Muscle of leg (tissue), 11 donors: ENCODE results near the gene CREBBP. TPM values are rescaled to one million over a fixed set of nuclear protein-coding genes. Genes with fewer than 3 reads are reported as not detected.

ENCODE experiments used
- DNase-seq: peaks from one replicate; pipeline ENCODE4 v3.0.0; 2013
- H3K27ac ChIP-seq: one replicate; pipeline ENCODE4 v1.5.1; 2013; ENCODE audit warnings: mild to moderate bottlenecking, low read length, control low read depth
- H3K27me3 ChIP-seq: one replicate; pipeline ENCODE4 v1.6.1; 2013; ENCODE audit warnings: low read length; ENCODE audit not compliant: control insufficient read depth, insufficient read depth
- H3K36me3 ChIP-seq: one replicate; pipeline ENCODE4 v1.6.1; 2013; ENCODE audit warnings: low read length; ENCODE audit not compliant: control insufficient read depth, insufficient read depth
- H3K4me1 ChIP-seq: one replicate; pipeline ENCODE4 v1.6.1; 2013; ENCODE audit warnings: low read length; ENCODE audit not compliant: control insufficient read depth, insufficient read depth
- H3K4me3 ChIP-seq: one replicate; pipeline ENCODE4 v1.5.1; 2013; ENCODE audit warnings: low read length, control low read depth
- H3K9me3 ChIP-seq: replicated peaks from 2 replicates; pipeline ENCODE4 v1.6.1; 2013; ENCODE audit warnings: low read depth, low read length; ENCODE audit not compliant: control insufficient read depth
- WGBS: methylation state at CpG from one replicate; pipeline ENCODE4 v1.1.5; 2013; ENCODE audit warnings: missing lambda C conversion rate; ENCODE audit not compliant: insufficient coverage; 5-methylcytosine and 5-hydroxymethylcytosine counted together
- polyA plus RNA-seq, 8 donors: library from polyadenylated mRNA; unstranded; fragments of 120-200 nt; gene quantifications; one replicate each; pipeline versions ENCODE4 v1.2.1 to v1.2.3, GENCODE V29; 2013; ENCODE audit warnings: inconsistent platforms in 1 of 8, low replicate concordance in 1 of 8; ENCODE audit not compliant: insufficient read length in 8 of 8, insufficient read depth in 1 of 8
- total RNA-seq: library from RNA; stranded (reverse); fragments of 120-200 nt; gene quantifications from one replicate; pipeline ENCODE4 v1.2.4, GENCODE V29; 2013

Gene CREBBP
- total and polyA plus RNA-seq, 9 donors: 26.4 to 54.2 (median 44.8) TPM

- no peaks in the 10 kb centered on the region for H3K9me3 ChIP-seq
- peaks cover 6% of the 10 kb centered on the region for H3K36me3 ChIP-seq
- DNase-seq: no peak
- H3K27ac ChIP-seq: no peak overlapping the region
- no peaks in the 10 kb centered on the region for H3K27me3 ChIP-seq
- WGBS: 90% methylated on average over 3 of the region's 3 CpGs
- no peak overlapping the region for H3K4me3 ChIP-seq
- peaks cover 14% of the 10 kb centered on the region for H3K4me1 ChIP-seq
Measured at GRCh38 chr16:3882531-3882930, 2.0 kb upstream of the CREBBP start.

DNA sequence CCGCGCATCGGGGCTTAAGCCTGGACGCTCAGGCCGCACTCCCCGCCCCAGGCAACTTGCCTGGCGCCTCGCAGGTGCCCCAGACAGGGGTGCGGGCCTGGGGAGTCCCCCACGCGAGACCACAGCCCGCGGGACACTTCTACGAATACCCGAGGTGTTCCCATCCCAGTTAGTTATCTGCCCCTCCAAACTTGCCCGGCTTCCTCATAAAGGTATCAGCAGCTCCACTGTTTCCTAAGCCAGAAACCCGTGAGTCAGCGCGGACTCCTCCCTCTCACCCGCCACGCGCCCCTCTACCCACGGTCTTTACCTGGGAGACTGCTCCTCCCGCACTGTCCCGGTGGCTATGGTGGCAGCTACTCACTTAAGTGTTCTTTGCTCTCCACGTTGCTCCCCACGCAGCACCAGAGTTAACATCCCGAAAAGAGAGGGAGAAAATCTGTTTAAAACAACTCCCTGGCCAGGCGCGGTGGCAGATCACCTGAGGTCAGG, 1.0 kb upstream of the CREBBP start:
- H3K9me3 ChIP-seq: no peaks in the 10 kb centered on the region
- WGBS: 47% methylated on average over 23 of the region's 30 CpGs
- H3K27me3 ChIP-seq: no peaks in the 10 kb centered on the region
- peaks cover 8% of the 10 kb centered on the region for H3K36me3 ChIP-seq
- peak overlapping the region; percentile 64 for H3K4me3 ChIP-seq
- no peak for DNase-seq
- peaks cover 23% of the 10 kb centered on the region for H3K4me1 ChIP-seq
- H3K27ac ChIP-seq: no peak overlapping the region

DNA sequence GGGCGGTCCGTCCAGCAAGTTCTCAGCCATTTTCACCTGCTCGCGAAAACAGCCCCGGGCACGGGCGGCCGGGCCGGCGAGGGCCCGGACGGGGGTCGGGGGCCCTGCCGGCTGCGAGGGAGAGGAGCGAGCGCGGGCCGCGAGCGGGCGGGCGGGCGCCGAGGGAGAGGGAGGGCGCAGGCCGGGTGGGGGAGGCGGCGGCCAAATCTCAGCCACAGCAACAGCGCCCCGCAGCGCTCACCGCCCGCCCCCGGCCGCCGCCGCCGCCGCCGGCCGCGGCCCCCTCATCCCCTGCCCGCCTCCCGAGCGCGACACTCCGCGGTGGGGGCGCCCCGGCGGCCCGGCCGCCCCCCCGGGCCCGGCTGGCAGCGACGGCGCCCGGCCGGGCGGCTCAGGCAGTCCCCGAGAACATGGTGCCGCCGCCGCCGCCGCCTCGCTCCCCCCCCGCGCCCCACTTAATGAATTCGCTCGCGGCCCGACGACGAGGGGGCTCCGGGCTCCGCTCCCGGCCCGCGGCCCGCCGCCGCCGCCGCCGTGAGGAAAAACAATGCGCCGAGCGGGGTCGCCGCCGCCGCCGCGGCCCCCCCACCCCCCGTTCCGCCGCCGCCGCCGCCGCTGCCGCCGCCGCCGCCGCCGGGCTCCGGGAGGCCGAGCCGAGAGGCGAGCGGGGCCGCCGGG, 487 bp downstream of the CREBBP start:
- H3K9me3 ChIP-seq: no peaks in the 10 kb centered on the region
- peaks cover 30% of the 10 kb centered on the region for H3K4me1 ChIP-seq
- peak overlapping the region; percentile 71 for H3K4me3 ChIP-seq
- WGBS: under 1% methylated on average over 107 of the region's 117 CpGs
- no peak overlapping the region for H3K27ac ChIP-seq
- peak; percentile 88 for DNase-seq
- no peaks in the 10 kb centered on the region for H3K27me3 ChIP-seq
- H3K36me3 ChIP-seq: peaks cover 8% of the 10 kb centered on the region

GRCh38 chr16:3879258-3879886, 1.1 kb downstream of the CREBBP start:
- Histone ChIP-seq H3K4me3 (peak overlapping the region; percentile 71), H3K27me3 (no peaks in the 10 kb centered on the region), H3K36me3 (peaks cover 8% of the 10 kb centered on the region), H3K4me1 (peaks cover 33% of the 10 kb centered on the region), H3K27ac (no peak overlapping the region), H3K9me3 (no peaks in the 10 kb centered on the region)
- DNase-seq: no peak
- WGBS: under 1% methylated on average over 42 of the region's 50 CpGs

DNA sequence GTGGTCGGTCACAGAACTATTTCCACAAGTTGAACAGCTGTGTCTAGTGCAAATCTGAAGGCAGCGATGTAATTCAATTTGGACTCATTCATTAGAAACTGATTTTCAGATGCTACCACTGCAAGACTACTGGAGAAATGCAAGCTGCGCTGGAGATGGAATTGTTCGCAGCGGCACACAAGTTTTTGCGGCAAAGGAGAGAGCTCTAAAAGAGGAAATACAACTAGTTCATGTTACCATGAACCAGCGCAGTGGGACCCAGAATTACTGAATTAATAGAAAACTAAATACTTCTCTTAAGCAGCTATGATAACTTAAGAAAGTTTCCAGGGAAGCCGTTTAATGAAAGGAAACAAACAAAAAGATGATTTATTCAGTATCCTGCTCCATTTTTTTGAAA, 1.9 kb downstream of the CREBBP start:
- Histone ChIP-seq H3K4me3 (peak overlapping the region; percentile 71), H3K36me3 (peaks cover 8% of the 10 kb centered on the region), H3K27ac (no peak overlapping the region), H3K27me3 (no peaks in the 10 kb centered on the region), H3K4me1 (peaks cover 41% of the 10 kb centered on the region), H3K9me3 (no peaks in the 10 kb centered on the region)
- DNase-seq: peak; percentile 52
- WGBS: 23% methylated on average over 2 of the region's 8 CpGs

DNA sequence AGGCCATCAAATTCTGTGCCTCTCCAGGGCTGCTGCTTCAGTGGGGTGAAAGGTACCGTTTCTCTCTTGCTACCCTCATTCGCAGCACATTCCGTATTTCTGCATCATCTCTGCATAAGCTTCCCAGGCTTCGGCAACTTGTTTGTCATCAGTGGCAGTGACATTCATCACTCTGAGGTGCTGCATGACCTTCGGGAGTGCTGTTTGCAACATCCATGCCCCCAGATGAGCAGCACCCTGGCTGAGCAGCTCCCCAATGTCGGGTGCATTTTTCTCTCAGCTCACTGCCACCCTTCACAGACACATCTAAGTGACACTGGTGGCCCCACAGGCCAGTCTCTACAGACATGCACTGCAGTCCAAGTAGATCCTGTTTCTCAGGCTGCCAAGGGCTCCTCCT, 3.8 kb downstream of the CREBBP start:
- DNase-seq: no peak
- Histone ChIP-seq H3K27ac (no peak overlapping the region), H3K36me3 (peaks cover 8% of the 10 kb centered on the region), H3K4me3 (no peak overlapping the region), H3K27me3 (no peaks in the 10 kb centered on the region), H3K9me3 (no peaks in the 10 kb centered on the region), H3K4me1 (peaks cover 52% of the 10 kb centered on the region)
- WGBS: 59% methylated on average over 4 of the region's 6 CpGs

DNA sequence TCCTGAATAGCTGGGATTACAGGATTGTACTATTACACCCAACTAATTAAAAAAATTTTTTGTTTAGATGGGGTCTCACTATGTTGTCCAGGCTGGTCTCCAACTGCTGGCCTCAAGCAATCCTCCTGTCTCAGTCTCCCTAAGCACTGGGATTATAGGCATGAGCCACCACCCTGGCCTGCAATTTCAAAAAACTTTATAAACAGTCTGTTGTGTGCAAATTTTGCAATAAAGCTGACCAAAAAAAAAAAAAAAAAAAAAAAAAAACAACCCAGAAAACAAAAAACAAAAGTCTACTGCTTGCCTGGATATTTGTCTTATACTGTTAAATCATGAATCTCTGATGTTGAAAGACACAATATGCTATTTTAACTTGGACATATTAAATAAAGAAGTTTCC, 4.4 kb downstream of the CREBBP start:
- no peak overlapping the region for H3K27ac ChIP-seq
- H3K27me3 ChIP-seq: no peaks in the 10 kb centered on the region
- H3K9me3 ChIP-seq: no peaks in the 10 kb centered on the region
- H3K4me3 ChIP-seq: no peak overlapping the region
- peaks cover 49% of the 10 kb centered on the region for H3K4me1 ChIP-seq
- DNase-seq: no peak
- H3K36me3 ChIP-seq: peaks cover 8% of the 10 kb centered on the region

DNA sequence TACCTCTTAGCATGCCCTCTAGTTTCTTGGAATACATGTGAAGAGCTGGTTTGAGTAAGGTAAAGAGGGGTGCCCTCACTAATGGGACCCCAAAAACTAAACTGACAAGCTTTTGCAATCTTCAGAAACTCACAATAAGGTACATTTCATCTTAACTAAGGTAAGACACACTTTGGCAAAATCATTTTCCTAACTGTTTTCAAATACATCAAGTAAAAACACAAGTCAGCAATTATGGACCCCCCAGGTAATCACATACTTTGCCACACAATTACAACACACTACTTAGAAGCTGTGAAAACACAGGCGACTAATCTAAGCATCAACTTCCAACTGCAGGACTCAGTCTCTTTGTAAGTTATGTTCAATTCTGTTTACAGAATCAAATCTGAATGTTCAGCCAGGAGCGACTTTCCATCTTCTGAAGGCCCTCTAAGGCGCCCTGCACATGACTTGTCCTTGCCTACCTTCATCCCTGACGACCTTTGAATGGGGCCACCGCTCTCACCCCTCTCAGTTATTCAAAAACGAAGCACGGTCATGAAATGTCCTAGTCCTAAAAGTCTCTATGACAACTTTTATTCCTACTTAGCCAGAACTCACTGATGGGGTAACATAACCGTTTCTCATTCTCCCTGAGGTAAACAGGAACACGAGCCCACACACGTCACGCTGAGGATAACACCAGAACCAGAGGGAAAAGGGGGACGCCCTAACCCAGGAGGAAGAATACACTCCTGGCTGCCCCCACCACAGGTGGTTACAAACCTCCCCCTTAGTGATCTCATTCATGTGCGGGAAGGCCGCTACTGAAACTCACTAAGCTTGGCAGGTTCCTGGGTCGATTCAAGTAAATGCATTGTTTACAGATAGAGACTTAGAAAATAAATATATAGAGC, 5.5 kb downstream of the CREBBP start:
- no peaks in the 10 kb centered on the region for H3K27me3 ChIP-seq
- H3K4me1 ChIP-seq: peaks cover 50% of the 10 kb centered on the region
- no peaks in the 10 kb centered on the region for H3K9me3 ChIP-seq
- no peak overlapping the region for H3K27ac ChIP-seq
- H3K4me3 ChIP-seq: no peak overlapping the region
- no peak for DNase-seq
- peaks cover 8% of the 10 kb centered on the region for H3K36me3 ChIP-seq
- WGBS: 77% methylated on average over 6 of the region's 15 CpGs

- no peak for DNase-seq
- H3K36me3 ChIP-seq: peaks cover 8% of the 10 kb centered on the region
- 62% methylated on average over 7 of the region's 8 CpGs for WGBS
- H3K27me3 ChIP-seq: no peaks in the 10 kb centered on the region
- no peak overlapping the region for H3K27ac ChIP-seq
- H3K4me1 ChIP-seq: peaks cover 52% of the 10 kb centered on the region
- H3K4me3 ChIP-seq: no peak overlapping the region
- no peaks in the 10 kb centered on the region for H3K9me3 ChIP-seq
Measured at GRCh38 chr16:3874242-3874641, 6.3 kb downstream of the CREBBP start.
